LNCaP clone FGC (cell line): Measurements from ENCODE around the gene PDGFRB.

ENCODE experiments used
- DNase-seq: peaks from one replicate; pipeline ENCODE4 v3.0.0-alpha.2; 2011; ENCODE audit warnings: low read depth
- H3K4me3 ChIP-seq: 2 replicates; pipeline ENCODE4 v1.5.1; 2011; ENCODE audit warnings: mild to moderate bottlenecking, low read depth, low read length, control low read depth
- CTCF ChIP-seq: IDR thresholded peaks from 2 replicates; pipeline ENCODE4 v1.5.1; 2012; ENCODE audit warnings: mild to moderate bottlenecking; ENCODE audit not compliant: control insufficient read depth, insufficient read depth; ENCODE audit errors: extremely low read depth

The PDGFRB gene

GRCh38 chr5:150126199-150126920, 29.3 kb downstream of the PDGFRB start:
- no peak for TF ChIP-seq CTCF
- DNase-seq = no peak

GRCh38 chr5:150125334-150125733, 30.3 kb downstream of the PDGFRB start:
- DNase-seq = no peak
- H3K4me3 ChIP-seq = no peak overlapping the region
- TF ChIP-seq CTCF = no peak

More at GRCh38 chr5:150126199-150126920, 29.3 kb downstream of the PDGFRB start:
- no peak overlapping the region for H3K4me3 ChIP-seq

GRCh38 chr5:150124596-150124995, 31.0 kb downstream of the PDGFRB start:
- DNase-seq = no peak
- H3K4me3 ChIP-seq = no peak overlapping the region
- TF ChIP-seq CTCF = no peak

GRCh38 chr5:150124111-150124557, 31.5 kb downstream of the PDGFRB start:
- DNase-seq = no peak
- H3K4me3 ChIP-seq = no peak overlapping the region
- TF ChIP-seq CTCF = no peak

- no peak for DNase-seq
- no peak overlapping the region for H3K4me3 ChIP-seq
- TF ChIP-seq CTCF = no peak
These were observed 32.1 kb downstream of the PDGFRB start for GRCh38 chr5:150123542-150123941.

GRCh38 chr5:150122536-150123481, 32.8 kb downstream of the PDGFRB start:
- TF ChIP-seq CTCF = no peak
- no peak for DNase-seq

More at GRCh38 chr5:150122536-150123481, 32.8 kb downstream of the PDGFRB start:
- no peak overlapping the region for H3K4me3 ChIP-seq
